GM08714 (cell line): ENCODE results near the gene UQCR11.

Experiments
- H3K4me3 ChIP-seq: fragments of 200-500 bp; sonication (Bioruptor generic); 2 replicates; pipeline ENCODE4 v1.5.1; 2014; ENCODE audit warnings: mild to moderate bottlenecking, low read length, inconsistent platforms
- ZNF274 ChIP-seq: IDR thresholded peaks from 2 replicates; pipeline ENCODE4 v1.6.1; 2012; ENCODE audit warnings: mild to moderate bottlenecking, low read depth, low read length

The UQCR11 gene

GRCh38 chr19:1577090-1577928, 28.0 kb downstream of the UQCR11 start:
- TF ChIP-seq ZNF274, result no peak
- H3K4me3 ChIP-seq, result no peak overlapping the region

- TF ChIP-seq ZNF274, result no peak
- no peak overlapping the region for H3K4me3 ChIP-seq
Observed at GRCh38 chr19:1576242-1577089, 28.8 kb downstream of the UQCR11 start.

GRCh38 chr19:1575323-1576241, 29.7 kb downstream of the UQCR11 start:
- no peak for TF ChIP-seq ZNF274
- no peak overlapping the region for H3K4me3 ChIP-seq

- no peak overlapping the region for H3K4me3 ChIP-seq
- TF ChIP-seq ZNF274, result no peak
Observed at GRCh38 chr19:1574354-1575136, 30.7 kb downstream of the UQCR11 start.

- H3K4me3 ChIP-seq, result no peak overlapping the region
- no peak for TF ChIP-seq ZNF274
Observed at GRCh38 chr19:1572795-1573194, 32.5 kb downstream of the UQCR11 start.

GRCh38 chr19:1571358-1571757, 33.9 kb downstream of the UQCR11 start:
- TF ChIP-seq ZNF274, result no peak
- H3K4me3 ChIP-seq, result no peak overlapping the region

- TF ChIP-seq ZNF274, result no peak
- no peak overlapping the region for H3K4me3 ChIP-seq
Observed at GRCh38 chr19:1570836-1571235, 34.4 kb downstream of the UQCR11 start.

- no peak for TF ChIP-seq ZNF274
Observed at GRCh38 chr19:1569997-1570396, 35.3 kb downstream of the UQCR11 start.

GRCh38 chr19:1568320-1569019, 36.8 kb downstream of the UQCR11 start, which contains the start of gene MEX3D:
Gene MEX3D, minus strand, starts transcription at chr19:1568325. Its CDS starts 267 bp downstream, at chr19:1568058.
- H3K4me3 ChIP-seq, result no peak within 1 kb of the TSS; the same call in 1 of the 2 replicates
- TF ChIP-seq ZNF274, result no peak

More at GRCh38 chr19:1569997-1570396, 35.3 kb downstream of the UQCR11 start:
- no peak overlapping the region for H3K4me3 ChIP-seq

GRCh38 chr19:1567848-1568227, 37.4 kb downstream of the UQCR11 start:
- no peak for TF ChIP-seq ZNF274
- H3K4me3 ChIP-seq, result no peak overlapping the region

- H3K4me3 ChIP-seq, result no peak overlapping the region; the same call in 1 of the 2 replicates
- no peak for TF ChIP-seq ZNF274
Observed at GRCh38 chr19:1567116-1567847, 38.0 kb downstream of the UQCR11 start.
